Lower leg skin (tissue), 3 donors: ENCODE measurements around the gene PKDCC.

Source experiments
- CTCF ChIP-seq, 3 donors: fragments of 450-650 bp; IDR thresholded peaks; one replicate each; pipeline ENCODE4 v1.5.1; 2016; ENCODE audit warnings: antibody characterized with exemption in 3 of 3, mild to moderate bottlenecking in 3 of 3, moderate library complexity in 2 of 3
- POLR2A ChIP-seq, 2 donors: fragments of 450-650 bp; IDR thresholded peaks; one replicate each; pipeline ENCODE4 v1.6.1; 2016 to 2017; ENCODE audit warnings: antibody characterized with exemption in 2 of 2, mild to moderate bottlenecking in 1 of 2, moderate library complexity in 1 of 2

GRCh38 chr2:42067521-42067920, 19.7 kb downstream of the PKDCC start:
- TF ChIP-seq CTCF (IDR thresholded peaks at IDR 0.05) (no peak), POLR2A (IDR thresholded peaks at IDR 0.05) (no peak)
